Cardiac muscle cell (in vitro differentiated cells and primary cell): ENCODE measurements around the gene CERS2. TPM values are rescaled to one million over a fixed set of nuclear protein-coding genes. Genes with fewer than 3 reads are reported as not detected.
A peak's percentile ranks its signal among the peaks of the same experiment; 100 is the strongest.

Experiments
- DNase-seq, 2 donors: peaks; one replicate each; pipeline versions ENCODE4 v3.0.0 to v3.0.0-alpha.2; 2010 to 2017; ENCODE audit warnings: low read depth in 1 of 2, low spot score in 1 of 2
- H3K27ac ChIP-seq: fragments of 200-600 bp; sonication (generic); 2 replicates; pipeline ENCODE4 v1.5.1; 2016
- H3K27me3 ChIP-seq: fragments of 200-600 bp; sonication (generic); 2 replicates; pipeline ENCODE4 v1.6.0; 2016; ENCODE audit warnings: control low read depth
- H3K36me3 ChIP-seq: fragments of 200-600 bp; sonication (generic); 2 replicates; pipeline ENCODE4 v1.5.1; 2016; ENCODE audit warnings: control low read depth
- H3K4me1 ChIP-seq: fragments of 200-600 bp; sonication (generic); 2 replicates; pipeline ENCODE4 v1.8.1; 2017; ENCODE audit warnings: low read depth, mild to moderate bottlenecking, mixed run types
- H3K4me3 ChIP-seq: fragments of 200-600 bp; sonication (generic); 2 replicates; pipeline ENCODE4 v1.5.1; 2016; ENCODE audit warnings: mild to moderate bottlenecking
- H3K9me3 ChIP-seq: fragments of 200-600 bp; sonication (generic); 2 replicates; pipeline ENCODE4 v1.5.1; 2017; ENCODE audit warnings: low read depth, mild to moderate bottlenecking, control low read depth
- CTCF ChIP-seq: IDR thresholded peaks from 2 replicates; pipeline ENCODE4 v1.5.1; 2012; ENCODE audit warnings: low read depth, mild to moderate bottlenecking, low read length
- polyA plus RNA-seq: library from polyadenylated mRNA; unstranded; fragments of >200 nt; fragmentation: Nextera tagmentation; extraction: Ambion mirVana; gene quantifications from 2 replicates; pipeline ENCODE4 v1.2.1, GENCODE V29; 2016
- total RNA-seq: library from RNA; depleted of rRNA; stranded (reverse); fragments of >200 nt; gene quantifications from 2 replicates; pipeline ENCODE4 v1.2.3, GENCODE V29; 2016

CERS2 gene
- total RNA-seq, result 64.7 and 65.0 TPM in 2 replicates
- polyA plus RNA-seq, result 119 and 124 TPM in 2 replicates

- Histone ChIP-seq H3K36me3 (no peaks in the 10 kb centered on the region), H3K9me3 (no peaks in the 10 kb centered on the region), H3K4me1 (peaks cover 39% of the 10 kb centered on the region), H3K27me3 (no peaks in the 10 kb centered on the region), H3K4me3 (peak within 1 kb of the TSS; percentile 97), H3K27ac (peak within 1 kb of the TSS; percentile 99)
- TF ChIP-seq CTCF, result no peak
- peak; percentile 87 to 93 for DNase-seq
Observed at GRCh38 chr1:150974580-150975478, at the start of gene CERS2. Gene CERS2, minus strand, starts transcription at chr1:150974835. Its CDS starts 5,745 bp downstream, at chr1:150969090.

DNA sequence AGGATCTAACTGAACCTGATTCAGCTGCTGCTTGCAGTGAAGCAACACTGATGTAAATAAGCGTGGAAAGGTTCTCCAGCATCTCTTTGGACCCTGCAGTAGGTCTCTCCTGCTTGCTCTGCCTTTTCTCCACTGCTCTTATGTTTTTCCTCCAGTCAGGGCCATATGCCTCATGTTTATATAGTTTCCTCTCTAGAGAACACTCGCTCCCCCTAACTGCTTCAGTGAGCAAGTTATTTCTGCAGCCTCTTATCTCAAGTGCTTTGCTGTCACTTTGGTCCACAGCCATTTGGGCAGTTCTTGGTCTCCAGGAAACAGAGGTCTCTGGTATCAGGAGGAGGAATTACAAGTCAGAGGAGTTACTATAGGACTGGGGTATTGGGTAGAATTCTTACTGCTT lies 38.9 kb upstream of the CERS2 start:
- peak overlapping the region; percentile 92 for H3K27ac ChIP-seq
- peaks cover 44% of the 10 kb centered on the region for H3K4me1 ChIP-seq
- H3K27me3 ChIP-seq, result no peaks in the 10 kb centered on the region
- peak; percentile 25 for TF ChIP-seq CTCF
- DNase-seq, result peak; percentile 86 to 94
- no peaks in the 10 kb centered on the region for H3K9me3 ChIP-seq
- H3K36me3 ChIP-seq, result no peaks in the 10 kb centered on the region
- no peak overlapping the region for H3K4me3 ChIP-seq

GRCh38 chr1:151012684-151013471 lies 38.2 kb upstream of the CERS2 start:
- H3K36me3 ChIP-seq, result no peaks in the 10 kb centered on the region
- no peaks in the 10 kb centered on the region for H3K9me3 ChIP-seq
- H3K4me1 ChIP-seq, result peaks cover 45% of the 10 kb centered on the region
- H3K27me3 ChIP-seq, result no peaks in the 10 kb centered on the region
- TF ChIP-seq CTCF, result no peak
- DNase-seq, result peak; percentile 24 to 75
- H3K4me3 ChIP-seq, result no peak overlapping the region
- H3K27ac ChIP-seq, result peak overlapping the region; percentile 92

GRCh38 chr1:151011154-151011850 lies 36.7 kb upstream of the CERS2 start:
- Histone ChIP-seq H3K4me3 (no peak overlapping the region), H3K9me3 (no peaks in the 10 kb centered on the region)

More at GRCh38 chr1:151011154-151011850, 36.7 kb upstream of the CERS2 start:
- no peak for DNase-seq
- Histone ChIP-seq H3K27ac (peak overlapping the region; percentile 92), H3K36me3 (no peaks in the 10 kb centered on the region), H3K27me3 (no peaks in the 10 kb centered on the region), H3K4me1 (peaks cover 49% of the 10 kb centered on the region)
- no peak for TF ChIP-seq CTCF
